Smooth muscle cell (in vitro differentiated cells): ENCODE results near the gene GPR45. TPM values are rescaled to one million over a fixed set of nuclear protein-coding genes. Genes with fewer than 3 reads are reported as not detected.
"Not testable (repeated sequence)": the region's sequence is repeated elsewhere in the genome, so short reads cannot be mapped to it uniquely, and the experiment has no call there.

ENCODE experiments used
- DNase-seq: peaks from one replicate; lab custom pipeline; 2025; ENCODE audit not compliant: unreplicated experiment; lab: John Stamatoyannopoulos, UW
- H2AFZ ChIP-seq: fragments of 200-600 bp; sonication (generic); 2 replicates; pipeline ENCODE4 v1.6.0; 2016; ENCODE audit warnings: antibody characterized with exemption, low read depth, mild to moderate bottlenecking
- H3F3A ChIP-seq: fragments of 200-600 bp; sonication (generic); 2 replicates; pipeline ENCODE4 v1.6.0; 2017; ENCODE audit warnings: antibody characterized with exemption, low read depth
- H3K27ac ChIP-seq: fragments of 200-600 bp; sonication (generic); 2 replicates; pipeline ENCODE4 v1.5.1; 2016; ENCODE audit warnings: low read depth, mild to moderate bottlenecking
- H3K27me3 ChIP-seq: fragments of 200-600 bp; sonication (generic); 2 replicates; pipeline ENCODE4 v1.6.1; 2016; ENCODE audit warnings: low read depth, mild to moderate bottlenecking
- H3K36me3 ChIP-seq: fragments of 200-600 bp; sonication (generic); 2 replicates; pipeline ENCODE4 v1.5.1; 2016; ENCODE audit warnings: low read depth
- H3K4me1 ChIP-seq: fragments of 200-600 bp; sonication (generic); 2 replicates; pipeline ENCODE4 v1.5.1; 2016; ENCODE audit warnings: low read depth
- H3K4me2 ChIP-seq: fragments of 200-600 bp; sonication (generic); 2 replicates; pipeline ENCODE4 v1.6.0; 2016; ENCODE audit warnings: mild to moderate bottlenecking
- H3K4me3 ChIP-seq: fragments of 200-600 bp; sonication (generic); 2 replicates; pipeline ENCODE4 v1.5.1; 2016; ENCODE audit warnings: mild to moderate bottlenecking
- H3K79me2 ChIP-seq: fragments of 200-600 bp; sonication (generic); 2 replicates; pipeline ENCODE4 v1.6.0; 2016; ENCODE audit warnings: low read depth, mild to moderate bottlenecking
- H3K9ac ChIP-seq: fragments of 200-600 bp; sonication (generic); 2 replicates; pipeline ENCODE4 v1.6.0; 2016; ENCODE audit warnings: low read depth
- H3K9me3 ChIP-seq: fragments of 200-600 bp; sonication (generic); replicated peaks from 2 replicates; pipeline ENCODE4 v1.5.1; 2016; ENCODE audit warnings: low read depth
- H4K20me1 ChIP-seq: fragments of 200-600 bp; sonication (generic); 2 replicates; pipeline ENCODE4 v1.6.0; 2016; ENCODE audit warnings: low read depth
- CTCF ChIP-seq: fragments of 200-600 bp; sonication (generic); IDR thresholded peaks from 2 replicates; pipeline ENCODE4 v1.5.1; 2017; ENCODE audit warnings: borderline replicate concordance, mild to moderate bottlenecking, antibody characterized with exemption; ENCODE audit not compliant: insufficient read depth, poor library complexity, severe bottlenecking
- WGBS: methylation state at CpG from one replicate; pipeline ENCODE4 v1.1.7; 2016; ENCODE audit warnings: low lambda C conversion rate; 5-methylcytosine and 5-hydroxymethylcytosine counted together
- polyA plus RNA-seq: library from polyadenylated mRNA; unstranded; fragments of >200 nt; fragmentation: Nextera tagmentation; extraction: Ambion mirVana; gene quantifications from 2 replicates; pipeline ENCODE4 v1.2.1, GENCODE V29; 2016
- total RNA-seq: library from RNA; depleted of rRNA; stranded (reverse); fragments of >200 nt; gene quantifications from 2 replicates; pipeline ENCODE4 v1.2.3, GENCODE V29; 2014

The GPR45 gene
- total and polyA plus RNA-seq, 2 experiments from 2014 or later, result not detected

GRCh38 chr2:105249891-105250290 is 8.3 kb downstream of the GPR45 start:
- no peak for DNase-seq
- no peaks in the 10 kb centered on the region for H3K36me3 ChIP-seq
- no peaks in the 10 kb centered on the region for H3F3A ChIP-seq
- no peak overlapping the region for H3K9ac ChIP-seq
- no peaks in the 10 kb centered on the region for H3K9me3 ChIP-seq
- H3K4me3 ChIP-seq, result no peak overlapping the region
- H3K4me2 ChIP-seq, result no peak overlapping the region
- H2AFZ ChIP-seq, result no peak overlapping the region
- no peak for TF ChIP-seq CTCF
- no peaks in the 10 kb centered on the region for H3K27me3 ChIP-seq
- H3K27ac ChIP-seq, result no peak overlapping the region
- 95% methylated on average over 4 of the region's 4 CpGs for WGBS
- no peaks in the 10 kb centered on the region for H3K79me2 ChIP-seq
- H3K4me1 ChIP-seq, result no peaks in the 10 kb centered on the region
- no peaks in the 10 kb centered on the region for H4K20me1 ChIP-seq

GRCh38 chr2:105251016-105251648 is 9.6 kb downstream of the GPR45 start:
- H3K9me3 ChIP-seq, H3K9ac ChIP-seq, H3K27me3 ChIP-seq, H3K27ac ChIP-seq, H3K4me3 ChIP-seq, H3K36me3 ChIP-seq, H3K79me2 ChIP-seq, H3F3A ChIP-seq, DNase-seq, H3K4me1 ChIP-seq, H3K4me2 ChIP-seq, H2AFZ ChIP-seq, H4K20me1 ChIP-seq: not testable (repeated sequence)
- WGBS, result 98% methylated on average over 23 of the region's 43 CpGs

- Histone ChIP-seq H3K79me2 (no peaks in the 10 kb centered on the region), H3K9me3 (no peaks in the 10 kb centered on the region), H3K4me3 (no peak overlapping the region), H4K20me1 (no peaks in the 10 kb centered on the region), H3K36me3 (no peaks in the 10 kb centered on the region), H3K27ac (no peak overlapping the region), H2AFZ (no peak overlapping the region), H3K4me1 (no peaks in the 10 kb centered on the region), H3F3A (no peaks in the 10 kb centered on the region), H3K27me3 (no peaks in the 10 kb centered on the region), H3K9ac (no peak overlapping the region), H3K4me2 (no peak overlapping the region)
- DNase-seq, result no peak
- TF ChIP-seq CTCF, result no peak
- 84% methylated on average over 2 of the region's 2 CpGs for WGBS
These were observed 10.7 kb downstream of the GPR45 start for GRCh38 chr2:105252271-105252670.

- Histone ChIP-seq H3K4me2 (no peak overlapping the region), H3K27ac (peak overlapping the region; percentile 97), H3K27me3 (no peaks in the 10 kb centered on the region), H3K36me3 (no peaks in the 10 kb centered on the region), H2AFZ (no peak overlapping the region), H3F3A (no peaks in the 10 kb centered on the region), H3K9ac (no peak overlapping the region), H3K79me2 (no peaks in the 10 kb centered on the region), H3K9me3 (no peaks in the 10 kb centered on the region), H4K20me1 (no peaks in the 10 kb centered on the region), H3K4me3 (no peak overlapping the region), H3K4me1 (no peaks in the 10 kb centered on the region)
- no peak for DNase-seq
- 92% methylated on average over 5 of the region's 5 CpGs for WGBS
- TF ChIP-seq CTCF, result no peak
These were observed 13.1 kb downstream of the GPR45 start for GRCh38 chr2:105254531-105255210.
